ENCODE data around the gene FBN2. TPM values are rescaled to one million over a fixed set of nuclear protein-coding genes. Genes with fewer than 3 reads are reported as not detected.

FBN2 gene
- total RNA-seq, 4 donors from 2014 or later, result 0.57 to 4.4 (median 1.6) TPM

GRCh38 chr5:128528637-128529255 is 9.3 kb downstream of the FBN2 start:
- Histone ChIP-seq H3K27me3 (no peaks in the 10 kb centered on the region), H3K9me3 (no peaks in the 10 kb centered on the region), H3K27ac (no peak overlapping the region), H3K36me3 (no peaks in the 10 kb centered on the region), H3K4me1 (no peaks in the 10 kb centered on the region), H3K4me3 (no peak overlapping the region)
- WGBS, 2 donors, result 81 to 85% methylated on average over 5 of the region's 5 CpGs
- TF ChIP-seq POLR2A (IDR thresholded peaks at IDR 0.05) (no peak), CTCF (IDR thresholded peaks at IDR 0.05) (no peak)
- DNase-seq, result no peak
- intact Hi-C loops (cut with DNase I), result no loop called here

- H3K27me3 ChIP-seq, result no peaks in the 10 kb centered on the region
- H3K27ac ChIP-seq, result no peak overlapping the region
- TF ChIP-seq POLR2A (IDR thresholded peaks at IDR 0.05), result no peak
- no peak overlapping the region for H3K4me3 ChIP-seq
- no peak for DNase-seq
- no peaks in the 10 kb centered on the region for H3K4me1 ChIP-seq
- H3K9me3 ChIP-seq, result no peaks in the 10 kb centered on the region
- intact Hi-C loops (cut with DNase I), result no loop called here
- no peaks in the 10 kb centered on the region for H3K36me3 ChIP-seq
- WGBS, 2 donors, result 50 to 79% methylated on average over 2 of the region's 2 CpGs
These were observed 9.9 kb downstream of the FBN2 start for GRCh38 chr5:128528126-128528525.

DNA sequence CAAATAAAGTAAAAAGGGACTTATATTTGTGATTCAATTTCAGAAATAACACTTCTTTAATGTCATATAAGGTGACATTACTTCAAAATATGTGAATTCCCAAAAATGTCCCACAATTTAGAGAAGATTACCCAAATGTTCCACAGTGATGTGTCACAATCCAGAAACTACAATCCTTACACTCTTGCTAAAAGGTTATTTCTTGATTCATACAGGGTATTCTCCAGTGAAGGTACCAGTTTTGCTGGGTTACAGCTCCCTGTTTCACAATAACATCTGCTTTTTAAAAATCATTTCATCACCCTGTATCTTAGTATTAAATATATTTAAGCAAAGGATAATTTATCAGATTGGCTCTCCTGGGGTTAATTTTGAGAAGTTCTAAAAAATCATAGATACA is 11.0 kb downstream of the FBN2 start:
- H3K27ac ChIP-seq, result no peak overlapping the region
- TF ChIP-seq POLR2A (IDR thresholded peaks at IDR 0.05) (no peak), CTCF (IDR thresholded peaks at IDR 0.05) (no peak)
- intact Hi-C loops (cut with DNase I), result no loop called here
- H3K4me3 ChIP-seq, result no peak overlapping the region
- no peaks in the 10 kb centered on the region for H3K36me3 ChIP-seq
- no peaks in the 10 kb centered on the region for H3K9me3 ChIP-seq
- no peaks in the 10 kb centered on the region for H3K4me1 ChIP-seq
- DNase-seq, result no peak
- no peaks in the 10 kb centered on the region for H3K27me3 ChIP-seq

DNA sequence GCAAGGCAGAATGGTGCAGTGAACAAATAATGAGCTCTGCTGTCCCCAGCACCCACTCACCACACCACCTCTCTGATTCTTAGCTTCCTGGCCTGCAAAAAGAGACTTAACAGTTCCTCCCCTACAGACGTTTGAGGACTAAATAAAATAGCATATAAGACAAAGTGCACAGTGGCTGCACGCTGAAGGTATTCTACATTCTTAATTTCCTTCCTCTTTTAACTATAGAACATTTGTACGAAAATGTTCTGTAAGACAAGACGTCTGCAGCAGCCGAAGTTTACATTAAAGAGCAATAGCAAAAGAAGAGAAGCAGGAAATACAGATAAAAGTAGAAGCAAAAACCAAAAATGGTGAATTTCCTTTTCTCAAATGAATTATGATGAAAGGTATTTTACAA is 15.7 kb downstream of the FBN2 start:
- Histone ChIP-seq H3K4me3 (no peak overlapping the region), H3K27ac (no peak overlapping the region), H3K27me3 (no peaks in the 10 kb centered on the region), H3K4me1 (no peaks in the 10 kb centered on the region), H3K36me3 (no peaks in the 10 kb centered on the region), H3K9me3 (no peaks in the 10 kb centered on the region)
- TF ChIP-seq POLR2A (IDR thresholded peaks at IDR 0.05), result no peak
- DNase-seq, result no peak
- 42 to 64% methylated on average over 5 of the region's 5 CpGs for WGBS, 2 donors
- intact Hi-C loops (cut with DNase I), result no loop called here

DNA sequence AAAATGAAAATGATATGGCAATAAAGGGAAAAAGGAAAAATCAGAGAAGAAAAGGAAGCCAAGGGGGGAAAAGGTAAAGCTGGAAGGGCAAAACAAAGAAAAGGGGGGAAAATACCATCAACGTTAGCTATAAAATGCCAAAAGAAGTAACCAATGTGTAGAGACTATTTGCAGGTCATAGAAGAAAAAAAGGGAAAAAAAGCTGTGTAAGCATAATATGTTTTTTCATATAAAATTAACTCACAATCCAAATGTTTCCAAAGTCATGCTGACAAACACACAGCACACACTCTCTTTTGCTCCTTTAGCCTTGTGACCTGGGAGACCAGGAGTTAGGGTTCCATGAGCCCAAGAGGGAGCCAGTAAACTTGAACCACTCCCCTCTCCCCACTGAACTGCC is 18.2 kb downstream of the FBN2 start:
- 86 to 89% methylated on average over 1 of the region's 1 CpG for WGBS, 2 donors
- H3K36me3 ChIP-seq, result no peaks in the 10 kb centered on the region
- intact Hi-C loops (cut with DNase I), result no loop called here

DNA sequence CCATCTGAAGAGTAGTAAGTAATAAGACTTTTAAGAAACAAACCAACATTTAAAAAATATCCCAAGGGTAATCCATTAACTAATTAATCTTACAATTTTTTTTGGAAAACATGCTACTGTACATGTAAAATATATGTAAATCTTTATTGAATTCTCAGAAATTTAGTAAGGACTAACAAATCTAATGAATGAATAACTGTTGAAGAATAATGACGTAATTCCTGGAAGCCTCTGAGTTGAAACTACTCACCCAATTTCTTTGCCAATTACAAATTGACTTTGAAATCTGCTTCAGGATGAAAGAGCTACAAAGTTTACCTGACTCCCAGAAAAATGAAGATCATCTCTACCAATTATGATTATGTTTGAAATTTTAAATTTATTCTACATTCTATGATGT is 21.1 kb downstream of the FBN2 start:
- H3K4me1 ChIP-seq, result no peaks in the 10 kb centered on the region
- no peaks in the 10 kb centered on the region for H3K9me3 ChIP-seq
- DNase-seq, result no peak
- TF ChIP-seq POLR2A (IDR thresholded peaks at IDR 0.05) (no peak), CTCF (IDR thresholded peaks at IDR 0.05) (no peak)
- 78 to 79% methylated on average over 1 of the region's 1 CpG for WGBS, 2 donors
- H3K36me3 ChIP-seq, result no peaks in the 10 kb centered on the region
- H3K27me3 ChIP-seq, result no peaks in the 10 kb centered on the region
- intact Hi-C loops (cut with DNase I), result no loop called here
- H3K4me3 ChIP-seq, result no peak overlapping the region
- H3K27ac ChIP-seq, result no peak overlapping the region

More for the DNA sequence above, 18.2 kb downstream of the FBN2 start:
- TF ChIP-seq POLR2A (IDR thresholded peaks at IDR 0.05) (no peak), CTCF (IDR thresholded peaks at IDR 0.05) (no peak)
- DNase-seq, result no peak
- Histone ChIP-seq H3K4me1 (no peaks in the 10 kb centered on the region), H3K27me3 (no peaks in the 10 kb centered on the region), H3K4me3 (no peak overlapping the region), H3K9me3 (no peaks in the 10 kb centered on the region), H3K27ac (no peak overlapping the region)
